K562 (cell line): Measurements from ENCODE around the gene MAD1L1. TPM values are rescaled to one million over a fixed set of nuclear protein-coding genes. Genes with fewer than 3 reads are reported as not detected.

Experiments
- ATAC-seq: fragments of 200-7000 bp; cut with Tn5 transposase; 3 replicates; pipeline ENCODE4 v1.9.1; 2020; ENCODE audit warnings: moderate library complexity
- BruUV-seq: library from RNA; stranded (reverse); fragments of 400-500 nt; replicated peaks from 2 replicates; lab custom pipeline; 2021; lab: Mats Ljungman, UMichigan
- CTCF ChIA-PET: fragments of 300-600 bp; formaldehyde crosslinking; extraction: SDS; loops from one replicate; lab custom pipeline; 2021; ENCODE audit warnings: low intra/inter-chr PET ratio; lab: Yijun Ruan, JAX
- POLR2A ChIA-PET: fragments of 300-600, 350-650 bp; sonication (Branson Sonifier 250); formaldehyde crosslinking; extraction: SDS; loops from one replicate; lab custom pipeline; 2021; ENCODE audit warnings: antibody characterized with exemption, inconsistent platforms; lab: Yijun Ruan, JAX
- DNase-seq, 4 experiments: peaks; one replicate each; pipeline versions ENCODE4 v3.0.0 to v3.0.0-alpha.2; 2011 to 2018; ENCODE audit warnings: low spot score in 3 of 4, mixed read lengths in 3 of 4; ENCODE audit errors: extremely low read depth in 1 of 4
- FAIRE-seq: peaks from 2 replicates; lab custom pipeline; 2011; peaks lifted over from hg19 to GRCh38; lab: Jason Lieb, UNC
- H2AFZ ChIP-seq: 2 replicates; pipeline ENCODE4 v1.6.0; 2011; ENCODE audit warnings: low read depth, low read length, control low read depth, inconsistent platforms
- H3K27ac ChIP-seq: fragments of 200-600 bp; 3 replicates; pipeline ENCODE4 v1.8.0; 2011; ENCODE audit warnings: low read depth, mild to moderate bottlenecking, control low read depth, inconsistent platforms, low read length, moderate library complexity, mixed read lengths; ENCODE audit errors: extremely low read depth
- H3K27me3 ChIP-seq, 2 experiments: fragments of 300-600 bp in 1 of 2; 2 replicates in 1 of 2; 3 replicates in 1 of 2; pipeline versions ENCODE4 v1.6.0 to v1.8.0; 2011; ENCODE audit warnings: inconsistent platforms in 2 of 2, low read length in 2 of 2, mild to moderate bottlenecking in 1 of 2, mixed read lengths in 1 of 2, moderate library complexity in 1 of 2; ENCODE audit not compliant: control insufficient read depth in 2 of 2, insufficient read depth in 2 of 2
- H3K36me3 ChIP-seq: fragments of 300-600 bp; 3 replicates; pipeline ENCODE4 v1.8.0; 2011; ENCODE audit warnings: mild to moderate bottlenecking, low read length, inconsistent platforms; ENCODE audit not compliant: control insufficient read depth, insufficient read depth
- H3K4me1 ChIP-seq, 2 experiments: fragments of 200-600 bp in 1 of 2; replicated peaks in 1 of 2; 2 replicates in 1 of 2; 3 replicates in 1 of 2; pipeline versions ENCODE4 v1.5.1 to v1.8.0; 2011; ENCODE audit warnings: inconsistent platforms in 2 of 2, low read length in 2 of 2, mild to moderate bottlenecking in 1 of 2, mixed read lengths in 1 of 2, moderate library complexity in 1 of 2; ENCODE audit not compliant: control insufficient read depth in 2 of 2, insufficient read depth in 2 of 2
- H3K4me2 ChIP-seq: 2 replicates; pipeline ENCODE4 v1.6.1; 2011; ENCODE audit warnings: low read length, control low read depth, inconsistent platforms, mixed read lengths; ENCODE audit not compliant: insufficient read depth
- H3K4me3 ChIP-seq: fragments of 200-600 bp; sonication (generic), shearing (Covaris generic); 2 replicates; pipeline ENCODE4 v1.5.1; 2016; ENCODE audit warnings: control low read depth, inconsistent platforms
- H3K79me2 ChIP-seq: fragments of 200-600 bp; 3 replicates; pipeline ENCODE4 v1.8.0; 2011; ENCODE audit warnings: low read length, inconsistent platforms; ENCODE audit not compliant: control insufficient read depth, insufficient read depth
- H3K9ac ChIP-seq, 2 experiments: 2 replicates each; pipeline versions ENCODE4 v1.6.0 to v1.6.1; 2011; ENCODE audit warnings: low read depth in 2 of 2, low read length in 2 of 2, control low read depth in 1 of 2, inconsistent platforms in 1 of 2, mild to moderate bottlenecking in 1 of 2, mixed read lengths in 1 of 2; ENCODE audit not compliant: insufficient read depth in 1 of 2
- H3K9me1 ChIP-seq: one replicate; pipeline ENCODE4 v1.6.0; 2011; ENCODE audit warnings: inconsistent platforms, mild to moderate bottlenecking, low read length, moderate library complexity; ENCODE audit not compliant: control insufficient read depth, insufficient read depth
- H3K9me3 ChIP-seq: replicated peaks from 2 replicates; pipeline ENCODE4 v1.5.1; 2011; ENCODE audit warnings: low read depth, low read length, inconsistent platforms; ENCODE audit not compliant: control insufficient read depth, insufficient read depth
- H4K20me1 ChIP-seq: replicated peaks from 2 replicates; pipeline ENCODE4 v1.6.1; 2011; ENCODE audit warnings: low read length, inconsistent platforms, mixed read lengths; ENCODE audit not compliant: control insufficient read depth, insufficient read depth
- CHD1 ChIP-seq: fragments of 200-600 bp; sonication (generic); IDR thresholded peaks from one replicate; pipeline ENCODE4 v1.6.1; 2012; ENCODE audit warnings: mild to moderate bottlenecking, moderate library complexity, low read length, inconsistent platforms
- CREB3L1 ChIP-seq: fragments of 450-650 bp; IDR thresholded peaks from 2 replicates; pipeline ENCODE4 v1.6.1; 2014; ENCODE audit warnings: low read depth, mild to moderate bottlenecking, moderate library complexity, borderline replicate concordance
- IFI16 ChIP-seq: fragments of 250-450 bp; sonication (Bioruptor Pico); IDR thresholded peaks from 2 replicates; pipeline ENCODE4 v2.1.2; 2022; ENCODE audit warnings: mild to moderate bottlenecking, inconsistent platforms
- KAT2B ChIP-seq: IDR thresholded peaks from one replicate; pipeline ENCODE4 v1.6.1; 2012; ENCODE audit warnings: low read depth, mild to moderate bottlenecking, control low read depth, inconsistent platforms, low read length, moderate library complexity
- KLF16 ChIP-seq: IDR thresholded peaks from 2 replicates; pipeline ENCODE4 v1.6.1; 2016; ENCODE audit warnings: antibody characterized with exemption
- MNT ChIP-seq, 2 experiments: fragments of 450-650 bp; conservative IDR thresholded peaks; 2 replicates each; pipeline ENCODE4 v1.6.1; 2017; ENCODE audit warnings: mild to moderate bottlenecking in 2 of 2, moderate library complexity in 2 of 2
- POLR2B ChIP-seq: fragments of 450-650 bp; IDR thresholded peaks from 2 replicates; pipeline ENCODE4 v1.6.1; 2018; ENCODE audit warnings: low read depth; ENCODE audit not compliant: partially characterized antibody
- TCF3 ChIP-seq: sonication (generic); formaldehyde crosslinking; IDR thresholded peaks from 2 replicates; pipeline ENCODE4 v1.4.0; 2020; ENCODE audit warnings: mild to moderate bottlenecking, missing genetic modification reagents
- TOE1 ChIP-seq, 2 experiments: fragments of 450-650 bp in 1 of 2; sonication (generic) in 1 of 2; formaldehyde crosslinking in 1 of 2; IDR thresholded peaks; 2 replicates each; pipeline versions ENCODE4 v1.7.1 to v1.8.0; 2016 to 2022; ENCODE audit warnings: borderline replicate concordance in 2 of 2, mild to moderate bottlenecking in 2 of 2, antibody characterized with exemption in 1 of 2, inconsistent platforms in 1 of 2, low read depth in 1 of 2, missing genetic modification reagents in 1 of 2, moderate library complexity in 1 of 2
- ZKSCAN3 ChIP-seq: fragments of 250-450 bp; sonication (Bioruptor Pico); IDR thresholded peaks from 2 replicates; pipeline ENCODE4 v1.4.0; 2020
- ZNF384 ChIP-seq: IDR thresholded peaks from 2 replicates; pipeline ENCODE4 v1.6.1; 2012; ENCODE audit warnings: low read depth, low read length, improper control_type of control experiment
- ZNF699 ChIP-seq: fragments of 250-450 bp; sonication (Bioruptor Pico); IDR thresholded peaks from 2 replicates; pipeline ENCODE4 v1.8.0; 2021; ENCODE audit warnings: mild to moderate bottlenecking, moderate library complexity; ENCODE audit not compliant: insufficient replicate concordance
- ZNF76 ChIP-seq: fragments of 250-450 bp; sonication (Bioruptor Pico); IDR thresholded peaks from 2 replicates; pipeline ENCODE4 v1.4.0; 2020; ENCODE audit warnings: mild to moderate bottlenecking, moderate library complexity, borderline replicate concordance
- WGBS: fragments of 100-300 bp; shearing (Covaris generic); methylation state at CpG from one replicate; pipeline ENCODE4 v1.1.6; 2016; ENCODE audit warnings: low coverage, mixed read lengths; ENCODE audit not compliant: insufficient coverage; ENCODE audit errors: missing lambda C conversion rate; 5-methylcytosine and 5-hydroxymethylcytosine counted together
- in situ Hi-C: fragments of 300-500 bp; cut with MboI; formaldehyde crosslinking; loops from 4 replicates; pipeline ENCODE4 v1.15.0; 2018; ENCODE audit warnings: inconsistent platforms, mixed read lengths
- intact Hi-C: fragments of 100-400 bp; cut with micrococcal nuclease; formaldehyde crosslinking; loops from 2 replicates; pipeline ENCODE4 v1.14.2; 2022
- polyA plus RNA-seq, 8 experiments: library from polyadenylated mRNA; depleted of rRNA in 4 of 8; stranded (reverse) in 5 of 8; unstranded in 3 of 8; fragments of >200 nt; fragmentation: Nextera tagmentation in 2 of 8; fragmentation: Illumina TruSeq in 1 of 8; extraction: Ambion mirVana in 2 of 8; extraction: Trizol in 1 of 8; gene quantifications; 2 replicates each; pipeline versions ENCODE4 v1.2.1 to v1.2.3, GENCODE V29; 2011 to 2014; ENCODE audit warnings: inconsistent platforms in 1 of 8, missing spikeins in 1 of 8
- total RNA-seq, 7 experiments: library from RNA; depleted of rRNA in 6 of 7; stranded (reverse); fragments of >200 nt in 6 of 7; fragmentation: Illumina TruSeq in 2 of 7; extraction: Trizol in 2 of 7; gene quantifications; 2 replicates each; pipeline versions ENCODE4 v1.2.1 to v1.2.3, GENCODE V29; 2011 to 2021; ENCODE audit warnings: low replicate concordance in 1 of 7
- TF ChIP-seq, protein P1 (sequence below): sonication (generic); formaldehyde crosslinking; IDR thresholded peaks from 2 replicates; pipeline ENCODE4 v1.5.0; 2020; ENCODE audit warnings: missing genetic modification reagents
- TF ChIP-seq, protein P2 (sequence below): IDR thresholded peaks from 3 replicates; pipeline ENCODE4 v1.6.1; 2011; ENCODE audit warnings: borderline replicate concordance, mild to moderate bottlenecking; ENCODE audit not compliant: insufficient read length, insufficient read depth

Gene MAD1L1
- total and polyA plus RNA-seq, 9 of the 15 experiments (the other 6 are each of a cell fraction or from before 2014, with no cell fraction given) = 1.7 to 89.7 (median 18.0) TPM

- FAIRE-seq (no peak), DNase-seq (no peak), ATAC-seq (no peak)
- Histone ChIP-seq H2AFZ (no peak overlapping the region), H3K27me3 (no peaks in the 10 kb centered on the region), H3K9ac (peak overlapping the region in 1 of 2 experiments; percentile 68; a peak in 2 of 4 replicates), H3K9me1 (no peaks in the 10 kb centered on the region), H3K36me3 (no peaks in the 10 kb centered on the region), H3K27ac (no peak overlapping the region), H3K4me1 (peaks cover 3 to 94% of the 10 kb centered on the region in 2 experiments; a peak in 4 of 5 replicates), H3K4me3 (no peak overlapping the region), H3K4me2 (no peak overlapping the region), H3K79me2 (no peaks in the 10 kb centered on the region), H4K20me1 (no peaks in the 10 kb centered on the region), H3K9me3 (no peaks in the 10 kb centered on the region)
- CTCF ChIA-PET = no interaction called here
- in situ Hi-C loops (no loop called here), intact Hi-C loops (no loop called here)
- BruUV-seq = no TSS peak
- POLR2A ChIA-PET = interaction anchor here (0.6 to 3.1 kb wide), 2 partner anchors 9 to 1265 kb away, joined by 3 to 8 read pairs; no protein-coding TSS in a partner anchor
- 85% methylated on average over 13 of the region's 25 CpGs for WGBS
- no peak for TF ChIP-seq IFI16 (CRISPR knock-in tag)
- no peak for TF ChIP-seq POLR2B
- TF ChIP-seq ZNF699 = no peak
- TF ChIP-seq TCF3 = no peak
- TF ChIP-seq, protein P1, sequence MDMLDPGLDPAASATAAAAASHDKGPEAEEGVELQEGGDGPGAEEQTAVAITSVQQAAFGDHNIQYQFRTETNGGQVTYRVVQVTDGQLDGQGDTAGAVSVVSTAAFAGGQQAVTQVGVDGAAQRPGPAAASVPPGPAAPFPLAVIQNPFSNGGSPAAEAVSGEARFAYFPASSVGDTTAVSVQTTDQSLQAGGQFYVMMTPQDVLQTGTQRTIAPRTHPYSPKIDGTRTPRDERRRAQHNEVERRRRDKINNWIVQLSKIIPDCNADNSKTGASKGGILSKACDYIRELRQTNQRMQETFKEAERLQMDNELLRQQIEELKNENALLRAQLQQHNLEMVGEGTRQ (CRISPR knock-in tag) = no peak
- TF ChIP-seq TOE1 (IDR thresholded peaks at IDR 0.05; ENCODE audit: borderline replicate concordance) = no peak
- no peak for TF ChIP-seq TOE1 (CRISPR knock-in tag; IDR thresholded peaks at IDR 0.05; ENCODE audit: borderline replicate concordance, low read depth)
- TF ChIP-seq ZNF384 = no peak
- no peak for TF ChIP-seq CHD1
- no peak for TF ChIP-seq ZKSCAN3 (CRISPR knock-in tag)
- TF ChIP-seq, protein P2, sequence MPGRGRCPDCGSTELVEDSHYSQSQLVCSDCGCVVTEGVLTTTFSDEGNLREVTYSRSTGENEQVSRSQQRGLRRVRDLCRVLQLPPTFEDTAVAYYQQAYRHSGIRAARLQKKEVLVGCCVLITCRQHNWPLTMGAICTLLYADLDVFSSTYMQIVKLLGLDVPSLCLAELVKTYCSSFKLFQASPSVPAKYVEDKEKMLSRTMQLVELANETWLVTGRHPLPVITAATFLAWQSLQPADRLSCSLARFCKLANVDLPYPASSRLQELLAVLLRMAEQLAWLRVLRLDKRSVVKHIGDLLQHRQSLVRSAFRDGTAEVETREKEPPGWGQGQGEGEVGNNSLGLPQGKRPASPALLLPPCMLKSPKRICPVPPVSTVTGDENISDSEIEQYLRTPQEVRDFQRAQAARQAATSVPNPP = no peak
- no peak for TF ChIP-seq CREB3L1
- TF ChIP-seq MNT (conservative IDR thresholded peaks at IDR 0.05) = no peak
- TF ChIP-seq KAT2B = no peak
- no peak for TF ChIP-seq KLF16
- TF ChIP-seq ZNF76 (CRISPR knock-in tag) = no peak
These were observed 368.4 kb downstream of the MAD1L1 start for GRCh38 chr7:1864161-1864940.
